Measurements from ENCODE around the gene CCDC39.

- TF ChIP-seq CTCF (IDR thresholded peaks at IDR 0.05; ENCODE audit: low read depth, low read length), result no peak
- no peak for TF ChIP-seq EZH2phosphoT487 (IDR thresholded peaks at IDR 0.05; ENCODE audit: low read depth)
Observed at GRCh38 chr3:180575571-180575970, 103.7 kb downstream of the CCDC39 start.
